ENCODE data around the gene TAS1R2.

GRCh38 chr1:18875796-18876128, 16.3 kb upstream of the TAS1R2 start:
- TF ChIP-seq POLR2A (IDR thresholded peaks at IDR 0.05; ENCODE audit: low read length), result no peak
- no peak for TF ChIP-seq CTCF (IDR thresholded peaks at IDR 0.05)
- TF ChIP-seq MAFK (IDR thresholded peaks at IDR 0.05; ENCODE audit: partially characterized antibody), result no peak
- no peak for TF ChIP-seq JUNB (IDR thresholded peaks at IDR 0.05)
- no peak for TF ChIP-seq PHF8 (IDR thresholded peaks at IDR 0.05; ENCODE audit: borderline replicate concordance, low read depth)
- no peak for TF ChIP-seq FOSL2 (IDR thresholded peaks at IDR 0.05)
- TF ChIP-seq FOSL2 (CRISPR knock-in tag; IDR thresholded peaks at IDR 0.05), result no peak
- no peak for TF ChIP-seq REST (IDR thresholded peaks at IDR 0.05)
- TF ChIP-seq NPAS2 (CRISPR knock-in tag; IDR thresholded peaks at IDR 0.05; ENCODE audit: borderline replicate concordance), result no peak

Measured in A549 (cell line).